MCF 10A (cell line): Measurements from ENCODE around the gene ANK2. TPM values are rescaled to one million over a fixed set of nuclear protein-coding genes. Genes with fewer than 3 reads are reported as not detected.

ENCODE experiments used
- BruUV-seq: library from RNA; stranded (reverse); fragments of 400-500 nt; replicated peaks from 2 replicates; lab custom pipeline; 2021; lab: Mats Ljungman, UMichigan
- CTCF ChIA-PET: fragments of 300-600 bp; sonication (Branson Sonifier 250); formaldehyde crosslinking; extraction: SDS; loops from one replicate; lab custom pipeline; 2021; ENCODE audit warnings: antibody characterized with exemption, inconsistent platforms; lab: Yijun Ruan, JAX
- POLR2A ChIA-PET: fragments of 300-600, 350-650 bp; sonication (Branson Sonifier 250); formaldehyde crosslinking; extraction: SDS; loops from one replicate; lab custom pipeline; 2020; ENCODE audit warnings: antibody characterized with exemption, inconsistent platforms; lab: Yijun Ruan, JAX
- DNase-seq: peaks from one replicate; pipeline ENCODE4 v3.0.0-alpha.2; 2018; ENCODE audit not compliant: unreplicated experiment
- H3K27ac Mint-ChIP-seq: one replicate; pipeline ENCODE4 v1.8.0; 2022; ENCODE audit warnings: mild to moderate bottlenecking, low read depth, mixed read lengths; ENCODE audit not compliant: unreplicated experiment
- H3K27me3 Mint-ChIP-seq: one replicate; pipeline ENCODE4 v1.8.0; 2022; ENCODE audit warnings: mixed read lengths; ENCODE audit not compliant: insufficient read depth, unreplicated experiment
- H3K36me3 Mint-ChIP-seq: one replicate; pipeline ENCODE4 v1.8.0; 2022; ENCODE audit warnings: mild to moderate bottlenecking, moderate library complexity, mixed read lengths; ENCODE audit not compliant: insufficient read depth, unreplicated experiment
- H3K4me1 Mint-ChIP-seq: one replicate; pipeline ENCODE4 v1.8.0; 2022; ENCODE audit warnings: mixed read lengths; ENCODE audit not compliant: insufficient read depth, unreplicated experiment
- H3K4me3 Mint-ChIP-seq: one replicate; pipeline ENCODE4 v1.8.0; 2022; ENCODE audit warnings: mild to moderate bottlenecking, moderate library complexity, mixed read lengths; ENCODE audit not compliant: unreplicated experiment
- H3K9me3 Mint-ChIP-seq: one replicate; pipeline ENCODE4 v1.8.0; 2022; ENCODE audit warnings: mixed read lengths; ENCODE audit not compliant: unreplicated experiment
- intact Hi-C: fragments of 100-400 bp; cut with micrococcal nuclease; formaldehyde crosslinking; loops from 2 replicates; pipeline ENCODE4 v1.14.1; 2022
- total RNA-seq: library from RNA; stranded (reverse); gene quantifications from 2 replicates; pipeline ENCODE4 v1.2.3, GENCODE V29; 2022
- TF ChIP-seq, protein P1 (sequence below): fragments of 200-600 bp; IDR thresholded peaks from one replicate; pipeline ENCODE4 v1.8.0; 2022; ENCODE audit warnings: antibody characterized with exemption, mild to moderate bottlenecking; ENCODE audit not compliant: unreplicated experiment

The ANK2 gene
- total RNA-seq, 1 experiment from 2014 or later, result 37.4 TPM

GRCh38 chr4:113069212-113069892 is 19.9 kb downstream of the ANK2 start:
- peak; percentile 77 for DNase-seq
- Mint-ChIP-seq H3K4me1 (peaks cover 5% of the 10 kb centered on the region), H3K27me3 (no peaks in the 10 kb centered on the region), H3K27ac (no peak overlapping the region), H3K4me3 (no peak overlapping the region), H3K36me3 (no peaks in the 10 kb centered on the region), H3K9me3 (no peaks in the 10 kb centered on the region)
- POLR2A ChIA-PET, result interaction anchor here (0.6 kb wide), 1 partner anchor 843 kb away, joined by 3 read pairs; no protein-coding TSS in a partner anchor
- CTCF ChIA-PET, result interaction anchor here (0.6 to 1.0 kb wide), 2 partner anchors 39 to 94 kb away, joined by 3 read pairs; no protein-coding TSS in a partner anchor
- intact Hi-C loops, result no loop called here
- BruUV-seq, result no TSS peak
- TF ChIP-seq, protein P1, sequence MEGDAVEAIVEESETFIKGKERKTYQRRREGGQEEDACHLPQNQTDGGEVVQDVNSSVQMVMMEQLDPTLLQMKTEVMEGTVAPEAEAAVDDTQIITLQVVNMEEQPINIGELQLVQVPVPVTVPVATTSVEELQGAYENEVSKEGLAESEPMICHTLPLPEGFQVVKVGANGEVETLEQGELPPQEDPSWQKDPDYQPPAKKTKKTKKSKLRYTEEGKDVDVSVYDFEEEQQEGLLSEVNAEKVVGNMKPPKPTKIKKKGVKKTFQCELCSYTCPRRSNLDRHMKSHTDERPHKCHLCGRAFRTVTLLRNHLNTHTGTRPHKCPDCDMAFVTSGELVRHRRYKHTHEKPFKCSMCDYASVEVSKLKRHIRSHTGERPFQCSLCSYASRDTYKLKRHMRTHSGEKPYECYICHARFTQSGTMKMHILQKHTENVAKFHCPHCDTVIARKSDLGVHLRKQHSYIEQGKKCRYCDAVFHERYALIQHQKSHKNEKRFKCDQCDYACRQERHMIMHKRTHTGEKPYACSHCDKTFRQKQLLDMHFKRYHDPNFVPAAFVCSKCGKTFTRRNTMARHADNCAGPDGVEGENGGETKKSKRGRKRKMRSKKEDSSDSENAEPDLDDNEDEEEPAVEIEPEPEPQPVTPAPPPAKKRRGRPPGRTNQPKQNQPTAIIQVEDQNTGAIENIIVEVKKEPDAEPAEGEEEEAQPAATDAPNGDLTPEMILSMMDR, result no peak

GRCh38 chr4:113070755-113071154 is 21.3 kb downstream of the ANK2 start:
- intact Hi-C loops, result no loop called here
- no peaks in the 10 kb centered on the region for H3K9me3 Mint-ChIP-seq
- no peak overlapping the region for H3K27ac Mint-ChIP-seq
- BruUV-seq, result no TSS peak
- H3K4me1 Mint-ChIP-seq, result peaks cover 5% of the 10 kb centered on the region
- ChIA-PET CTCF (interaction anchor here (0.6 kb wide), 1 partner anchor 294 kb away, joined by 3 read pairs; no protein-coding TSS in a partner anchor), POLR2A (no interaction called here)
- H3K27me3 Mint-ChIP-seq, result no peaks in the 10 kb centered on the region
- DNase-seq, result no peak
- no peaks in the 10 kb centered on the region for H3K36me3 Mint-ChIP-seq
- H3K4me3 Mint-ChIP-seq, result no peak overlapping the region
- TF ChIP-seq, protein P1, result no peak

DNA sequence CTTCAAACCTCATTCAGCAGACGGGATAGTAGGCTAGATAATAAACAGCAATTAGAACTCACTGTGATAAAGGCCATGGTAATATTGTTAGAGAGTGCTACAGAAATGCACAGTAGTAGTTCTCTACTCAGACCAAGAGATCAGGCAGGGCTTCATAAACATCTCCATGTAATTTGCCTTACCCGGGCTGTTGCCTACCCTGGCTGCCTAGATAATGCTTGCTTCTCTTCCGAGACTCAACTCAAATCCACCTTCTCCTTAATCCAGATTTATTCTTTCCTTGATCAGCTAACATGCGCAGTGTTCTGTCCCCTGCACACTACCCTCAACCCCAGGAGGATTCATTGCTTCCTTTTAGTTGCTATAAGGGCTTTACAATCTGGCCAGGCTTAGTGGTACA is 21.8 kb downstream of the ANK2 start:
- Mint-ChIP-seq H3K36me3 (no peaks in the 10 kb centered on the region), H3K27ac (no peak overlapping the region), H3K9me3 (no peaks in the 10 kb centered on the region), H3K4me3 (no peak overlapping the region), H3K4me1 (peaks cover 5% of the 10 kb centered on the region), H3K27me3 (no peaks in the 10 kb centered on the region)
- no peak for DNase-seq
- ChIA-PET POLR2A (no interaction called here), CTCF (interaction anchor here (0.6 kb wide), 1 partner anchor 295 kb away, joined by 3 read pairs; no protein-coding TSS in a partner anchor)
- TF ChIP-seq, protein P1, result no peak
- intact Hi-C loops, result no loop called here
- BruUV-seq, result no TSS peak

DNA sequence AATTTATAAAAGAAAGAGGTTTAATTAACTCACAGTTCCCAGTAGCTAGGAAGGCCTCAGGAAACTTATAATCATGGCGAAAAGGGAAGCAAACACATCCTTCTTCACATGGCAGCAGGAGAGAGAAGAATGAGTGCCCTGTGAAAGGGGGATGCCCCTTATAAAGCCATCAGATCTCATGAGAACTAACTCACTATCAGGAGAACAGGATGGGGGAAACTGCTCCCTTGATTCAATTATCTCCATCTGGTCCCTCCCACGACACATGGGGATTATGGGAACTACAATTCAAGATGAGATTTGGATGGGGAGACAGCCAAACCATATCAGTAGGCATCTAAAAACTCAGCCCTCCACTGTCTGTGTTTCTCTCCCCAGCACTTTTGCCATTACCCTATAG is 22.4 kb downstream of the ANK2 start:
- no peak overlapping the region for H3K27ac Mint-ChIP-seq
- BruUV-seq, result no TSS peak
- H3K4me1 Mint-ChIP-seq, result peaks cover 5% of the 10 kb centered on the region
- TF ChIP-seq, protein P1, result no peak
- H3K9me3 Mint-ChIP-seq, result no peaks in the 10 kb centered on the region
- H3K4me3 Mint-ChIP-seq, result no peak overlapping the region
- H3K27me3 Mint-ChIP-seq, result no peaks in the 10 kb centered on the region
- ChIA-PET CTCF (no interaction called here), POLR2A (no interaction called here)
- intact Hi-C loops, result no loop called here
- DNase-seq, result no peak
- no peaks in the 10 kb centered on the region for H3K36me3 Mint-ChIP-seq
